KMS-11 (cell line): ENCODE measurements around the gene E2F4.

Experiments used
- H2AFZ ChIP-seq: fragments of 200-600 bp; sonication (generic); 2 replicates; pipeline ENCODE4 v1.6.1; 2016; ENCODE audit warnings: antibody characterized with exemption, mixed run types, low read depth
- H3K27ac ChIP-seq: fragments of 200-600 bp; sonication (generic); 2 replicates; pipeline ENCODE4 v1.6.1; 2016; ENCODE audit warnings: mild to moderate bottlenecking, mixed run types
- H3K27me3 ChIP-seq: fragments of 200-600 bp; sonication (generic); 2 replicates; pipeline ENCODE4 v1.6.1; 2017; ENCODE audit warnings: mild to moderate bottlenecking, low read depth, mixed run types, moderate library complexity; ENCODE audit not compliant: insufficient read depth
- H3K36me3 ChIP-seq: fragments of 200-600 bp; sonication (generic); 2 replicates; pipeline ENCODE4 v1.6.1; 2017; ENCODE audit warnings: mild to moderate bottlenecking, mixed run types; ENCODE audit not compliant: insufficient read depth
- H3K4me1 ChIP-seq: fragments of 200-600 bp; sonication (generic); 2 replicates; pipeline ENCODE4 v1.6.1; 2016; ENCODE audit warnings: mild to moderate bottlenecking, low read depth, mixed run types; ENCODE audit not compliant: poor library complexity, severe bottlenecking
- H3K4me2 ChIP-seq: fragments of 200-600 bp; sonication (generic); 2 replicates; pipeline ENCODE4 v1.7.0; 2016; ENCODE audit warnings: mild to moderate bottlenecking, mixed run types
- H3K4me3 ChIP-seq: fragments of 200-600 bp; sonication (generic); IDR thresholded peaks from 2 replicates; pipeline ENCODE4 v1.6.1; 2017; ENCODE audit warnings: low read depth, low read length, mixed read lengths; ENCODE audit not compliant: insufficient read depth
- H3K79me2 ChIP-seq: fragments of 200-600 bp; sonication (generic); 2 replicates; pipeline ENCODE4 v1.6.1; 2016; ENCODE audit warnings: low read depth, mixed run types; ENCODE audit not compliant: insufficient read depth
- H3K9ac ChIP-seq: fragments of 200-600 bp; sonication (generic); 2 replicates; pipeline ENCODE4 v1.6.1; 2016; ENCODE audit warnings: mild to moderate bottlenecking, mixed run types
- H4K20me1 ChIP-seq: fragments of 200-600 bp; sonication (generic); 2 replicates; pipeline ENCODE4 v1.6.1; 2016; ENCODE audit warnings: mild to moderate bottlenecking, mixed run types; ENCODE audit not compliant: insufficient read depth
- TF ChIP-seq, protein P1 (sequence below): fragments of 200-600 bp; sonication (generic); conservative IDR thresholded peaks from 2 replicates; pipeline ENCODE4 v1.6.1; 2017; ENCODE audit warnings: low read depth, mild to moderate bottlenecking, antibody characterized with exemption, low read length, moderate library complexity, mixed read lengths

E2F4 gene

DNA sequence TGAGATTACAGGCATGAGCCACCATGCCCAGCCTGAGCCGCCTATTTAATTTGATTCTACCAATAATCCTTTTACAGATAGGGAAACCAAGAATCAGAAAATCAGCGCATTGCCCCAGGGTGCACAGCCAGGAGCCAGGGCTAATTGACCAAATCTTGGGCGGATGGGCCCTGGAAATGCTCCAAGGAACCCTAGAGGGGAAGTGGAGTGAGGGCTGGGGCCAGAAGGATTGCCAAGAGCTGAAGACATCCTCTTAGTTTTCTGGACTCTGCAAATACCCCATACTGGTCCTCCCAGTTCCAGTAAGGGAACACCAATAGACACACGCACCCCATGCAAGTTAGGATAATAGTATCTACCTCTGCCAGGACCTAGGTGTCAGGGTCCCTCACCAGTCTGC is 51.5 kb downstream of the E2F4 start:
- H3K36me3 ChIP-seq = no peaks in the 10 kb centered on the region
- H3K9ac ChIP-seq = no peak overlapping the region
- TF ChIP-seq, protein P1, sequence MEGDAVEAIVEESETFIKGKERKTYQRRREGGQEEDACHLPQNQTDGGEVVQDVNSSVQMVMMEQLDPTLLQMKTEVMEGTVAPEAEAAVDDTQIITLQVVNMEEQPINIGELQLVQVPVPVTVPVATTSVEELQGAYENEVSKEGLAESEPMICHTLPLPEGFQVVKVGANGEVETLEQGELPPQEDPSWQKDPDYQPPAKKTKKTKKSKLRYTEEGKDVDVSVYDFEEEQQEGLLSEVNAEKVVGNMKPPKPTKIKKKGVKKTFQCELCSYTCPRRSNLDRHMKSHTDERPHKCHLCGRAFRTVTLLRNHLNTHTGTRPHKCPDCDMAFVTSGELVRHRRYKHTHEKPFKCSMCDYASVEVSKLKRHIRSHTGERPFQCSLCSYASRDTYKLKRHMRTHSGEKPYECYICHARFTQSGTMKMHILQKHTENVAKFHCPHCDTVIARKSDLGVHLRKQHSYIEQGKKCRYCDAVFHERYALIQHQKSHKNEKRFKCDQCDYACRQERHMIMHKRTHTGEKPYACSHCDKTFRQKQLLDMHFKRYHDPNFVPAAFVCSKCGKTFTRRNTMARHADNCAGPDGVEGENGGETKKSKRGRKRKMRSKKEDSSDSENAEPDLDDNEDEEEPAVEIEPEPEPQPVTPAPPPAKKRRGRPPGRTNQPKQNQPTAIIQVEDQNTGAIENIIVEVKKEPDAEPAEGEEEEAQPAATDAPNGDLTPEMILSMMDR = no peak
- no peak overlapping the region for H3K4me2 ChIP-seq
- H4K20me1 ChIP-seq = no peaks in the 10 kb centered on the region
- no peak overlapping the region for H3K4me3 ChIP-seq
- H2AFZ ChIP-seq = no peak overlapping the region
- H3K27me3 ChIP-seq = peaks cover 5% of the 10 kb centered on the region
- no peak overlapping the region for H3K27ac ChIP-seq
- no peaks in the 10 kb centered on the region for H3K79me2 ChIP-seq
- H3K4me1 ChIP-seq = peaks cover 40% of the 10 kb centered on the region

DNA sequence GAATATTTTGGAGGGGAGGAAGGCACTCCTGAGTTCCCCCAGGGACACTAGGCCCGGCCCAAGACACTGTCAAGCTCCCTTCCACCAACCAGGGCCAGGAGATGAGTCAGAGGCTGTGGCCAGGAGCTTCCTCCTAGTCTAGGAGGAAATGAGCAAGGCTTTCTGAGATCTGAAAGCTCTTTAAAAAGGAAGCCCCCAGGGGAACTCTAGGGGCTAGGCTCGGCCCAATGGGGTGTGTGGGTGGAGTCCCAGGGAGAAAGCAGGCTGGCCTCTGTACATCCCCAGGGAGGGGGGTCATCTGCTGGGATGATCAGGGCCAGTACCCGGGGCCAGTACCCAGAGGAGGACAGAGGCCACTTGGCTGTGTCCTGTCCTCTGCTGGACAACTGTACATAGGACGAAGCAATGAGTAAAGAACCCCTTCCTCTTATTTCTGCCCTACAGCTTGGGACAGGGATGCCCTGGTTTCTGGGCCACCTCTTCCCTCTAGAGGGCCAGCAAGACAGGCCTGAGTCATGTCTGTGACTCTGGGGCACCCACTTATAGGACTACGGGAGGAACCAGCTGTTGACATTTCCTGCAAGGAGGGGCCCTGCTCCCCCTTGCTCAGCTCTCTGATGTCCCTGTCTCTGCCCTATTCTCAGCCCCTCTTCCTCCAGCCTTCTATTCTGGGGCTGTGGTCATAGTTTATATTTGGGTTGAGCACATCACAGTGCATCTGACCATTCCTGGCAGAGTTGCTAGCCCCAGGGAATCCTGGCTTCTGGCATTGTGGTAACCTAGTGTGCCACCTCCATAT is 52.6 kb downstream of the E2F4 start:
- Histone ChIP-seq H3K79me2 (no peaks in the 10 kb centered on the region), H3K27ac (no peak overlapping the region), H4K20me1 (no peaks in the 10 kb centered on the region), H3K9ac (no peak overlapping the region), H2AFZ (no peak overlapping the region), H3K27me3 (peaks cover 16% of the 10 kb centered on the region), H3K4me1 (peaks cover 40% of the 10 kb centered on the region), H3K36me3 (no peaks in the 10 kb centered on the region), H3K4me3 (no peak overlapping the region), H3K4me2 (peak overlapping the region; percentile 100; the same call in 1 of the 2 replicates)
- TF ChIP-seq, protein P1 = no peak

GRCh38 chr16:67245186-67245585 is 53.2 kb downstream of the E2F4 start:
- Histone ChIP-seq H4K20me1 (no peaks in the 10 kb centered on the region), H3K27ac (no peak overlapping the region), H3K4me1 (peaks cover 40% of the 10 kb centered on the region), H3K79me2 (no peaks in the 10 kb centered on the region), H3K27me3 (peaks cover 22% of the 10 kb centered on the region), H3K4me3 (no peak overlapping the region), H3K36me3 (no peaks in the 10 kb centered on the region), H2AFZ (no peak overlapping the region; the same call in 1 of the 2 replicates), H3K9ac (no peak overlapping the region), H3K4me2 (peak overlapping the region; percentile 100)
- TF ChIP-seq, protein P1 = no peak

- TF ChIP-seq, protein P1 = no peak
- H3K27ac ChIP-seq = 0 out of 2 replicates have a peak overlapping the region, but pooled peaks have one; percentile 46
- peak overlapping the region; percentile 100 for H3K4me2 ChIP-seq
- H3K27me3 ChIP-seq = peaks cover 27% of the 10 kb centered on the region
- H3K4me3 ChIP-seq = peak overlapping the region; percentile 24
- H2AFZ ChIP-seq = peak overlapping the region; percentile 81
- H3K4me1 ChIP-seq = peaks cover 40% of the 10 kb centered on the region
- H4K20me1 ChIP-seq = no peaks in the 10 kb centered on the region
- H3K9ac ChIP-seq = peak overlapping the region; percentile 43; the same call in 1 of the 2 replicates
- H3K79me2 ChIP-seq = no peaks in the 10 kb centered on the region
- H3K36me3 ChIP-seq = no peaks in the 10 kb centered on the region
Measured at GRCh38 chr16:67245674-67246080, 53.7 kb downstream of the E2F4 start.
